Omental fat pad (tissue), 4 donors: ENCODE results near the gene SMIM12. TPM values are rescaled to one million over a fixed set of nuclear protein-coding genes. Genes with fewer than 3 reads are reported as not detected.

Experiments
- ATAC-seq: fragments of 150-250 bp; one replicate; pipeline ENCODE4 v1.9.1; 2016; ENCODE audit warnings: mild to moderate bottlenecking, moderate library complexity; ENCODE audit not compliant: low FRiP score
- DNase-seq: peaks from one replicate; pipeline ENCODE4 v3.0.0-alpha.2; 2019; ENCODE audit warnings: low spot score
- CTCF ChIP-seq, 3 donors: fragments of 450-650 bp; IDR thresholded peaks; one replicate each; pipeline ENCODE4 v1.5.1; 2016 to 2017; ENCODE audit warnings: antibody characterized with exemption in 3 of 3, mild to moderate bottlenecking in 3 of 3, moderate library complexity in 2 of 3
- total RNA-seq, 4 donors: library from RNA; depleted of rRNA; stranded (reverse); fragments of >200 nt; gene quantifications; one replicate each; pipeline ENCODE4 v1.1.0, GENCODE V29; 2016

Gene SMIM12
- total RNA-seq, 4 donors from 2014 or later, result 34.0 to 65.4 (median 42.1) TPM

GRCh38 chr1:34868230-34869049 is 8.9 kb upstream of the SMIM12 start:
- TF ChIP-seq CTCF (IDR thresholded peaks at IDR 0.05), result no peak
- DNase-seq, result no peak
- no peak for ATAC-seq

GRCh38 chr1:34867415-34867814 is 7.9 kb upstream of the SMIM12 start:
- DNase-seq (no peak), ATAC-seq (no peak)
- TF ChIP-seq CTCF (IDR thresholded peaks at IDR 0.05), result no peak

- ATAC-seq, result no peak
Observed at GRCh38 chr1:34866762-34867109, 7.2 kb upstream of the SMIM12 start.

GRCh38 chr1:34865981-34866761 is 6.6 kb upstream of the SMIM12 start:
- ATAC-seq (peak; percentile 80), DNase-seq (peak; percentile 90)
- TF ChIP-seq CTCF (IDR thresholded peaks at IDR 0.05), result peak in 2 of 3 donors; percentile 55 to 94

More at GRCh38 chr1:34866762-34867109, 7.2 kb upstream of the SMIM12 start:
- DNase-seq, result no peak
- TF ChIP-seq CTCF (IDR thresholded peaks at IDR 0.05), result no peak

- no peak for ATAC-seq
- TF ChIP-seq CTCF (IDR thresholded peaks at IDR 0.05), result no peak
- DNase-seq, result no peak
Observed at GRCh38 chr1:34865573-34865972, 6.0 kb upstream of the SMIM12 start.

- TF ChIP-seq CTCF (IDR thresholded peaks at IDR 0.05), result no peak
- ATAC-seq, result no peak
- no peak for DNase-seq
Observed at GRCh38 chr1:34864759-34865158, 5.2 kb upstream of the SMIM12 start.
